ENCODE results near the gene UBE3D.

DNA sequence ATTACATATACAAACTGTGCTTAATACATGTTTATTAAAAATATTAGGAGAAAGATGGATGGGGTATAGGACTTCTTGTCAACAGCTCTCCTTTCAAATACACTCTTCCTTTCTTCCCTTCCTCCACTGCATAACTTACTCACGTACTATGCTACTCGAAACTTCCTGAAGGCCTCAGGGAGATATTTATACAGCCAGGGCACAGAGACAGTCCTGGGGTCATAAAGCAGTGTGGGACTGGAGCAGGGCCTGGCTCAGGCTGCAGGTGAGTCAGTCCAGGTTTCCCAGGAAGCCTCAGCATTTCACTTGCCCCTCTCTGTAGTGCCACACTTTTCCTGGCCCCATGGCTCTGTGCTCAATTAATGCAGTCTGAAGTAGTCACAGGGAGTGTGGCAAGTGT lies 157.0 kb downstream of the UBE3D start:
- TF ChIP-seq MYC (IDR thresholded peaks at IDR 0.05; ENCODE audit: borderline replicate concordance, low read length) (no peak), RAD21 (conservative IDR thresholded peaks at IDR 0.05 in 1 of 2, IDR thresholded peaks at IDR 0.05 in 1 of 2) (no peak), POLR2A (IDR thresholded peaks at IDR 0.05; ENCODE audit: low read length) (no peak), CTCF (IDR thresholded peaks at IDR 0.05) (no peak), PBX3 (IDR thresholded peaks at IDR 0.05) (no peak), NR3C1 (IDR thresholded peaks at IDR 0.05) (no peak)

Data from A549 (cell line).